GM19324 (cell line): ENCODE measurements around the gene RNF224.

Experiments
- ATAC-seq: cut with Tn5 transposase; IDR thresholded peaks from one replicate; pipeline ENCODE4 v1.9.1; 2021; ENCODE audit warnings: mild to moderate bottlenecking, moderate library complexity; ENCODE audit not compliant: unreplicated experiment, low FRiP score

The RNF224 gene

DNA sequence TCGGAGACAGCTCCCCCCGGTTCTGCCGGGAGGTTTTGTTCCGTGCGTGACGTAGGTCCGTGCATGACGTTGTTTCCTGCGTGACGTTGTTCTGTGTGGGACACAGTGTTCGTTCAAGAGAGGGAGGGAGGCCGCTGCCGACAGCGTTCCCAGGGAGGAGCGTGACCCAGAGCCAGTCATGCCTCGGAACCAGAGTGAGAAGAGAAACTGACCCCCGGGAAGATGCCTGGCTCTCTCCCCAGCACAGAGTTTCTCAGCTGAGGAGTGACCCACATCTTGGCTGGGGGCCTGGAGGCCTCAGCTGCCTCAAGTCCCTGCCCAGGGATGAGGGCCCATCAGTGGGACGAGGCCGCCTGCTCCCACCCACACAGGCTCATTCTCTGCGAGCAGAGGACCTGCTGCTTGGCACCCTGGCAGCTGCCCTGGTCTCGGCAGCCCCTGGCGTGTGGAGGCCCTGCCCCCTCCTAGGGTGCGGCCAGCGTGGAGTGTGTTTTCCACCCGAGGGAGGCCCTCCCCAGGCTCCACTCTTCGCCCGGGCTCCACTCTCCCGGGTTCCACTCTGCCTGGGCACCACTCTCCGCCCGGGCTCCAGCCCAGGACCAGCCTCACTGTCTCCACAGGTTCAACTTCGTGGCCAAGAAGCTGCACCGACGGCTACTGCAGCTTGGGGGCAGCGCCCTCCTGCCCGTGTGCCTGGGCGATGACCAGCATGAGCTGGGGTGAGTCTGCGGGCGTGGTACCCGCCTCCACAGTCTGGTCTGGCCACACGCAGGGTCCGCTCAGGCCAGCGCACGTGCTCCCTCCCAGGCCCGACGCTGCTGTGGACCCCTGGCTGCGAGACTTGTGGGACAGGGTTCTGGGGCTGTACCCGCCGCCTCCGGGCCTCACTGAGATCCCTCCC, 13.9 kb upstream of the RNF224 start:
- no peak for ATAC-seq

DNA sequence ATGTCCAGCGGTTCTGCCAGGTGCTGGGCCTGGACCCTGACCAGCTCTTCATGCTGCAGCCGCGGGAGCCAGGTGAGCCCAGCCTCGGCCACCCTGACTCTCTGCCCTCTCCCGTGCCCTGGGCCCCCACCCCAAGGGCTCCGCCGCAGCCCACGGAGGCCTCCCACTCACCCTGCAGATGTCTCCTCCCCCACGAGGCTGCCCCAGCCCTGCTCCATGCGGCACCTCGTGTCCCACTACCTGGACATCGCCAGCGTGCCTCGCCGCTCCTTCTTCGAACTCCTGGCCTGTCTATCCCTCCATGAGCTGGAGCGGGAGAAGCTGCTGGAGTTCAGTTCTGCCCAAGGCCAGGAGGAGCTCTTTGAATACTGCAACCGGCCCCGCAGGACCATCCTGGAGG, 12.7 kb upstream of the RNF224 start:
- no peak for ATAC-seq

DNA sequence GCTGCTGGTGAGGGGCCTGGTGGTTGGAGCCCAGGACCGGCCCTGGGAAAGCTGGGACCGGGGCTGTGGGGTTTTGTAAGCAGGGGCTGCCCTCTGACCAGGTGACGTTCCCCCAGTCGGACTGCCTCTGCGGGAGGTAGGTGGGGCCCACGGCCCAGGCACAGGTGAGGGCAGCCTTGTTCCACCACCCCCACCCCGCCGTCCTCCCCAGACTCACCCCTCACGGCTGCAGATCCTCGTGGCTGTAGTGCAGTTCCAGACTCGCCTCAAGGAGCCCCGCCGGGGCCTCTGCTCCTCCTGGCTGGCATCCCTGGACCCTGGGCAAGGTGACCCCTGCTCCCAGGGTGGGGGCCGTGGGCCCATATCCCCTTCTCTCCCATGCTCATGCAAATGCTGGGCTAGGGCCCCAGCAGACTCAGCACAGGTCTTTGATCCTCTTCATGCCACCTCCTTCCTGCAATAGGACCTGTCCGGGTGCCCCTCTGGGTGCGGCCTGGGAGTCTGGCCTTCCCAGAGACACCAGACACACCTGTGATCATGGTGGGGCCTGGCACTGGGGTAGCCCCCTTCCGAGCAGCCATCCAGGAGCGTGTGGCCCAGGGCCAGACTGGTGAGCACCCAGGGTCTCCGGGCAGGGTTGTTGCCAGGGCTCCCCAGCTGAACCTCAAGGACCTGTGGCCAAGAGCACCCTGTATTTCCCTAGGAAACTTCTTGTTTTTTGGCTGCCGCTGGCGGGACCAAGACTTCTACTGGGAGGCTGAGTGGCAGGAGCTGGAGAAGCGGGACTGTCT, 11.9 kb upstream of the RNF224 start:
- ATAC-seq = no peak

DNA sequence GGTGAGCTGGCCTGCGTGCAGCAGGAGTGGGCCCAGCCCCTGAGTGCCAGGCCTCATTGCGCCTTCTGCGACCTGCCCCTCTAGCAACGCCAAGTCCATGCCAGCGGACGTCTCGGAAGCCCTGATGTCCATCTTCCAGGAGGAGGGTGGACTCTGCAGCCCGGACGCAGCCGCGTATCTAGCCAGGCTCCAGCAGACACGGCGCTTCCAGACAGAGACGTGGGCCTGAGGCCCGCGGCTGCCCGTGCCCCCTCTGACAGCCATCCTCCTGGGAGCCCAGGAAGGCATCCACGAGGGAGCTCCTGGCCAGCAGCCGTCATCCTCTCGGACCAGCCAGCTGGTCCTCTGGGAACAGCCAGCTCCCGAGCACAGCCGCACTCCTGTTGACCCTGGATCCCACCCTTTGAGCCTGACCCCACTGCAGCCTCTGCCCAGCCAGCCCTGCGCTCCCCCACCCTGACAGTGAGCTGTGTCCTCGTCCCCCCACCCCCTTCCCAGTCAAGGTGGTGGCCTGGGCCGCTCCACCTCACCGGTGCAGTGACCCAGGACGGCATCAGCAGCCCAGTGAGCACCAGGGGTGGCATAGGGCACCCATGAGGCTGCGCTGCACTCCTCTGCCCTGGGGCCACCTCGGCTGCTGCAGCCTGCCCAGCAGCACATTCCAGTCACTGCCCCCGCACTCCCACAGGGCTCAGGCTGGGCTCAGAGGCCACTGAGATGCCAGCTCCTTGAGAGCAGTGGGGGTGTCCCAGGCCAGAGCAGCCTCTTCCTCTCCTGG, 10.9 kb upstream of the RNF224 start:
- no peak for ATAC-seq

DNA sequence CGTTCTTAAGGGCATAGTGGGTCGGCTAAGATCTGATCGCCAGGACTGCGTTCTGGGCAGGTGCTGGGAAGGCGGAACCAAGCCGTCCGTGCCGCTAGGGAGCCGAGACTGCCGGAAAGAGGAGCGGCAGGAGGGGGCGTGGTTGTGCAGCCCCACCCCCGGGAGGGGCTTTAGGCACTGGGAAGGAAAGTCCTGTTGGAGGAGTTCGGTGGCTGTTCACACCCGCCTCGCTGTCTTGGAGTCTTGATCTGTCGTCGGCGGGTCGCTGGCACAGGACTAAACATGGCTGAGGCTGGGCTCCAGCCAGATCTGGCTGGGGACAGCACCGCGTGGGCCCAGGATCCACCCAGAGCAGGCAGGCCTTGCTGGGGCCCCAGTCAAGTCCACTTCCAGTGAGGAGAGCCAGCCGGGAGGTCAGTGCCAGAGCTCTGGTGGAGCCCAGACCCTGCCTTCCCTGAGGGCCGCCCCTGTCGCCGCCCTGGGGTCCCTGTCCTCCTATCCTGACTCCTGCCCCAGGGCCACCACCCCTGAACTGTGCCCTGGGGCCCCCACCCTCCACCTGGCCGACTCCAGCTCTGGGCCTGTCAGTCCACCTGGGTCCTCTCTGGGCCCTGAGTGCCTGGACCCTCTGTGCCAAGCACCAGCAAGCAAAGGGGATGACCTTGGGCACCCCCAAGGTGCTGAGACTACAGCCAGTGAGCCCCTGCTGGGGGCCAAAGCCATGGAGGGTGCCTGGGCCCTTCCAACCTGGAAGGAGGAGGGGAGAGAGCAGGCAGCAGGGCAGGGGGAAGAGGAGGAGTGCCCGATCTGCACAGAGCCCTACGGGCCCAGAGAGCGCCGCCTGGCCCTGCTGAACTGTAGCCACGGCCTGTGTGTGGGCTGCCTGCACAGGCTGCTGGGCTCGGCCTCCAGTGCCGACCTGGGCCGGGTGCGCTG, 9.8 kb upstream of the RNF224 start:
- ATAC-seq = no peak

DNA sequence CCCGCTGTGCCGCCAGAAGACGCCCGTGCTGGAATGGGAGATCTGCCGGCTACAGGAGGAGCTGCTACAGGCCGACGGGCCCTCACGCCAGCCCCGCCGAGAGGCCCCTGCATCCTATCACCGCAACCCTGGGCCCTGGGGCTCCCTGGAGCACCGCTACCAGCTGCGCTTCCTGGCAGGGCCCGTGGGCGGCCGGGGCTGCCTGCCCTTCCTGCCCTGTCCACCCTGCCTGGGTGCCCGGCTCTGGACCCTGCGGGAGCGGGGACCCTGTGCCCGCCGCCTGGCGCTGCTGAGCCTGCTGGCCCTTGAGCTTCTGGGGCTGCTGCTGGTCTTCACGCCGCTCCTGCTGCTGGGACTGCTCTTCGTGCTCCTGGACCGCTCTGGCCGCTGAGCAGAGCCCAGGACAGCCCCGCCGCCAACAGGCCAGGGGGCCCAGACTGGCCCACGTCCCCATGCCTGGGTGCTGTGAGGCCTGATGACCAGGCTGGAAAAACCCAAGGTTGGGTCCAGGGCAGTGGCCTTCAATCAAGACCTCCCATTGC, 9.0 kb upstream of the RNF224 start:
- ATAC-seq = no peak

DNA sequence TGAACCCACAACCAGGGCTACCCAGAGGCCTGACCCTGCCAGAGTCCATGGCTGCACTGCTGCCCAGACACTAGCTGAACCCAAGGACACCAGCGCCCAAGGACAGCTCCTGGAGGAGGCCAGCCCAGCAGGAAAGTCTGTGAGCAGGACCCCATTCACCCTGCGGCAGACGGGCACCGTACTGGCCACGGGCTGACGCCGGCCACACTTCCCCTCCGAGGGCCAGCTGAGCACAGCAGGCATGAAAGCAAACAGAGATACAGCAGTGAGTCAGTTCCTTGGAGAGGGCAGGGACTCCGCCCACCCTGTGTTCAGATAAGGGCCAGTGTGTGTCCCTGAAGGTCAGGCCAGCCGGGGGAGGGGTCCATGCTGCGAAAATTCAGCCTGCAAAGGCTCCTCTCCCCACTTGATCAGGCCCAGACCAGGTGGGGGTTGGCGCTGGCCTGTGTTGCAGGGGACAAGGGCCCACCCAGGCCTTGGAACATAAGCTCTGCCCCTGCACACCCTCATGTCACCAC, 8.5 kb upstream of the RNF224 start:
- ATAC-seq = no peak

DNA sequence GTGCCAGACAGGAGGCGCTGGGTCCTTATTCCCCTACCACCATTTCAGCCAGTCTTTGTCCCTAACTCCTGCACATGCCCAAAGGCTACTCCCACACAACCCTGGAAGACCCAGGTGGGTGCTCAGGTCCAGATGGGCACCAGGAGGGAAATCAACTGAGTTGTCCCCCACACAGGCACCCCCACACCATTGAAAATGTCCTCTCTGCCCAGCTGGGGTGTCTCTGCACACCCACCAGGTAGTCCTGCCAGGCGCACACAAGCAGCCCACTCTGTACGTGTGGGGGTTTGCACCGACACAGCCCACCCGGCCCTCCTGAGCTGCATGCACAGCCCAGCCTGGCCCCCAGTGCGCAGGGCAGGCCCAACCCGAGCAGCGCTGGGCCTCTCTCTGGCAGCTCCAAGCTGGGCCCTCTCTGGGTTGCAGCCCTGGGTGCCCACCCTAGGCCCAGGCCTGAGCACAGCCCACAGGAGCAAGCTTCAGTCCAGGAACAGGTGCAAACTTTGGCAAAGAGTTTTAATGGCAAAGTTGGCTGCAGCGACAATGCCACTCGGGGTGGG, 7.5 kb upstream of the RNF224 start:
- no peak for ATAC-seq

DNA sequence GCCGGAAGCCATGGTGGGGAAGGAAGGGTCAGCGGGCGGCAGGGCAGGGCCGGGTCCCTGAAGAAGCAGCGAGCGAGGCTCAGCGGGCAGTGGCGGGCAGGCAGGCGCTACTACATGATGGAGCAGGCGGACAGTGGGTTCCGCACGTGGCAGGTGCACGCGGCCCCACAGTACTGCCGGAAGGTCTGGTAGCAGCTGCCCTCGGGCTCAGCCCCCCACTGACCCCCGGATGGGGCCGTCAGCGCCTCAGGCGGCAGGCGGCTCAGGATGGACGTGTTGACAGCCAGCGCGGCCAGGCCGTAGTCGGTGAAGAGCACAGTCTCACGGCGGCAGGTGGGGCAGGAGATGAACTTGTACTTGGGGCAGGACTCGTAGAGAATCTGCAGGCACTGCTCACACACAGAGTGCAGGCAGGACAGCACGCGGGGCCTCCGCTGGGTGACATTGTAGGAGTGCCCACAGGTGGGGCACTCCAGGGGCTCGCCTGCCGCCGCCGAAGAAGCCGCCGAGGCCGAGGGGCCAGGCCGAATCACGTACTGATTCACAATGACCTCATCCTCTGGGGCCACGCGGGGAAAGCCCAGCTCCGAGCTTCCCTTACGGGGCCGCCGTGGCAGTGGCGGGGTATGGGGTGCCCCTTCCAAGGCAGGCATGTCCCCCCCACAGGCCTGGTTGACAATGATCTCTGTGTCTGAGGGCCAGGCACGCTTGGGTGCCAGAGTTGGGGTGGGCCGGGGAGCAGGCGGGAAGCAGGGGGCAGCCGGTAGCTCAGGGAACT, 6.8 kb upstream of the RNF224 start:
- ATAC-seq = no peak

DNA sequence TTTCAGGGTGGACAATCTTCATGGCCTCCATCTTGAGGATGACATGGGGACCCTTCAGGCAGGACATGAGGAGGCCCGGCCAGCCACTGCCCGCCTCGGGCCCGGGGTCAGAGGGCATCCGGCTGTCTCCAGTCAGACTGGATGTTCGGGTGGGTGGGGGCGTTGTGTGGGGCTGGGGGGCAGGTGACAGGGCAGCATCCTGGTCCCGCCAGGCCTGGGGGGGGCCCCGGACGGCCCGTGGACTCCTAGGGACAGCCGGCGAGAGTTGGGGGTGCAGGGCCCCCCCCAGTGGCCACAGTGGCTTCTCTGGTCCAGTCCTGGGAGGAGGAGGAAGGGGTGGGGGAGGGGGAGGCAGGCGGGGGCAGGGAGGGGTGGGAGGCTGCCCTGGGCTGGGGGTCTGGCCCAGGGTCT, 6.2 kb upstream of the RNF224 start:
- ATAC-seq = no peak

DNA sequence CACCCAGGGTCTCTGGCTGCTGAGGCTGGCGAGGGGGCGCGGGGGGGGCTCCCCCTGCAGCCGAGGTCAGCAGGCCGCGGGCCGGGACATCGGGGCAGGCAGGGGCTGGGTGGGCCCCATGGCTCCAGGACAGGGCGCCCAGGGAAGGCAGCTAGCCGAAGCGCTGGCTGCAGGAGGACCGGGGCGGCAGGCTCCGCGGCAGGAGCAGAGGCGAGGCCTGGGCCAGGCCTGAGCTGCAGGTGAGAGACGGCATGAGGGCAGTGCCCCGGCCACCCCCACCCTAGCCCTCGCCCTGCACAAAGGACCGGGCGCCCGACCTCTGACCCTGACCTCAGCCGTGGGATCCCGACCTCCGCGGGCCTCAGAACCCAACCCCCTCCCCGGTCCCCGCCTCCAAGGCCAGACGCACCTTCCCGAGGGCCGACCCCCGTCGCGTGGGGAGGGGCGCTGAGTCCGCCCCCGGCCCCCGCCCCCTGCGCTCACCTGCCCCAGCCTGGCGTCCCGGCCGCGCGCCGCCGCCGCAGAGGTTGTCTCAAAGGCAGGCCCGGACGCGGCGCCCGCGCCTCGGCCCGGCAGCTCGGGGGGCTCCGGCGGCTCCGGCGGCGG, 5.7 kb upstream of the RNF224 start:
- ATAC-seq = no peak

DNA sequence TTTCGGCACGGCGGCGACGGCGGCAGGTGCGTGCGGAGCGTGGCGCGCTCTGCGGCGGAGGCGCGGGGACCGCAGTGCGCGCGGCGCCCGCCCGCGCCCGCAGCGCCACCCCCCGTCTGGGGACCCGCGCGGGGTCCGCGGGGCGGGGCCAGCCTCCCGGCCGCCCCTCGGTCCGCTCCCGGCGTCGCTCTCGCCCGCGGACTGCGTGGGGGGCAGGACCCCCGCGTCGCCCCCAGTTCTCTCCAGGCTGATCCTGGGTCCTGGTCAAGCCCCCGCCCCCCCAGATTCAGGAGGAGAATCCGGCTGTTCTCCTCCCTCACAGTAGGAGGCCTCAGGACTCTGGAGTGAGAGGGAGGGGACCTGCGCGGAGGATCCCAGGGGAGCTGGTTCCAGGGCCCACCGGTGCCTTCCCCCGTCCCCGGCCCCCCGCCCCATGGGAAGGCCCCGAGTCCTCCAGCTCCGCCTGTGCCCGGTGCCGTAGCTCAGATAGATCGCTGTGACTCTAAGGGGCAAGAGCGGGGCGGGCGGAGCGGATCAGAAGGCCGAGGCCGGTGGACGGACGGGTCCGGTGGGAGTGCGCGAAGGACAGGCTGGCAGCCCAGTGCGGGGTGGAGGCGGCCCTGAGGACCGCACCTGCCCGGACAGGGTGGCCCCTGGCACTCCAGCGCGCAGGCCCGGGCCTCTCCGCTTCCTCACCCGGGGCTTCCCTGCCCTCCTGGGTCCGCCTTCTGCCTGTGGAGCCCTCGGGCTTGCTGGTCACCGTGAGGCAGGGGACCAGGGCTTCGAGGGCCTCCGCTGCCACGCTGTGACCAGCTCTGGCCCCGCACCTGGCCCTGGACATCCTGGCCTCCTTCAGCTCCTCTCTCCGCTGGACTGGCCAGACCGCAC, 4.9 kb upstream of the RNF224 start, which contains the start of gene RNF208:
Gene RNF208 (minus strand): TSS at position 51 of the 888 bp plus-strand sequence. CDS start 1,028 bp downstream, outside the sequence.
- ATAC-seq = no peak

DNA sequence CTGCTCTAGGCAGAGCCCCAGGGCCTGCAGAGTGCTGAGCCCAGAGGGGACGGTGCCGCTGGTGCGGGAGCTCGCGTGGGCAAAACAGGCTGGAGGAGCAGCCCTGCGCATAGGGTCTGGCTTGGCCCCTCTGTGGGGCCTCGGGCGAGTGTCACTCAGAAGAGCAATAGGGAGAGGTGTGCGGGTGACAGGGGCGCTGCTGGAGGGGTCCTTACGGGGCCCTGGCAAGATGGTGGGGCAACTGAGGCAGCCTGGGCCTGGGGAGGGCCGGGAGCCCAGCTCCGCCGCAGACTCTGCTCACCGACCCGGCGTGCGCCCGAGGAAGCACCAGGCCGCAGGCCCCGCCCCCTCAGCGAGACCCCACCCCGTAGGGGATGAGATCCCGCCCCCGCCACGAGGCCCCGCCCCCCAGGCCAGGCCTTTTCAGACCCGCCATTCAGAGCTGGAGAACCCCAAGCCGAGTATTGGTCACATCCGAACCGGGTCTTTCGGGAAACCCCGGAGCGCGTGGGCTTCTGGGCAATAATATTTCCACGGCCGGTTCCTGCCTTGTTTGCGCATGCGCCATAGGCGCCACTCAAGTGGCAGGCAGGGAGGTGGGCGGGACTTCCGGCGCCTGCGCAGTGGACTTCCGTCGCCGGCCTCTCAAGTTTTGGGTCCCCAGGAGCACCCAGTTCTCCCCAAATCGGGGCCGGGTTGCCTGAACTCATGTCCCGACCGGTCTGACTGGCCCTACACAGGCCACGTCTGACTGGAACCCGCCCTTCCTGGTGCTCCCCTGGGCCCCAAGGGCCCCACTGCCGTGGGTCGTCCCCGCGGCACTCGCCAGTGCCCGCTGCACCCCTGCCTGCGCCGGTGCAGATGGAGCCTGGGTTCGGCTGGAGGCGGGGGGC, 4.0 kb upstream of the RNF224 start:
- ATAC-seq = peak; percentile 78

DNA sequence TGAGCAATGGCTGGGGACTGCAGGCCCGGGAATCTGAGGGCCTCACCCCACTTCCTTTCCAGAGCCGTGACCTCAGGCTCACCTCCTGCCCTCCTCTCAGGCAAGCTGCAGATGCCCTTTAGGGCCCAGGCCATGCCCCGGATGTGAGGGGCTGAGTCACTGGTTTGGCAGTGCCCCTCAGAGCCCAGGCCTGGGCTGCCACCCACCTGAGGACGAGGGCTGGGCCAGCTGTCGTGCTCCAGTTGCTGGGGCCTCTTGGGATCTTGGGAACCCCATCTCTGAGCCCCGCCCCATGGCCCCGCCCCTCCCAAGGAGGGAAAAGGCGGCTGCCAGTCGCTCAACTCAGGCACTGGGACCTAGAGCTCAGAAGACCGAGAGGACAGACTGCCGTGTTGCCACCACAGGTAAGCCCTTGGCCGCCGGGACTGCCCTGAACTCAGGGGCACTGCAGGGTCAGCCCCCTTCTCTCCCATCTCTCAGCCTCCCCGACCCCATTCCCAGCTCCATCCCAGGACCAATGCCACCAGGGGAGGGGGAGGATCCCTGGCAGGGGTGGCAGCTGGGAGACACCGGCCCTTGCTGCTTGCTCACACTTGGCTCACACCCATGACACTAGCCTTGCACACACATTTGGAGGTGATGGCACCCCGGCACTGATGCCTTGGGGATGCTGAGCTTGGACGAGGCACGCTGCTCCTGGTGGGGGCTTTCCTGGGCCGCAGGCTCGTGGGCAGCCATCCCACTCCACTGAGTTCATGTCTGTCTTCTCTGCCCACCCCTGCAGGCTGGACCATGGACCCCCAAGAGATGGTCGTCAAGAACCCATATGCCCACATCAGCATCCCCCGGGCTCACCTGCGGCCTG, 2.2 kb upstream of the RNF224 start, which contains the start of gene CYSRT1:
Gene CYSRT1 (plus strand): TSS at position 345 of the 865 bp plus-strand sequence. CDS start 448 bp downstream, at position 793.
- no peak for ATAC-seq
